Activated T-helper 9 cell treated with anti-CD3 and anti-CD28 coated beads, Interleukin-2, amount 50 U/mL, for 16 hours (primary cell): ENCODE measurements around the gene PAXIP1.

Experiments
- DNase-seq: peaks from one replicate; pipeline ENCODE4 v3.0.0-alpha.2; 2020; ENCODE audit warnings: low read depth

PAXIP1 gene

GRCh38 chr7:154994996-154995395 is 7.9 kb downstream of the PAXIP1 start:
- no peak for DNase-seq

DNA sequence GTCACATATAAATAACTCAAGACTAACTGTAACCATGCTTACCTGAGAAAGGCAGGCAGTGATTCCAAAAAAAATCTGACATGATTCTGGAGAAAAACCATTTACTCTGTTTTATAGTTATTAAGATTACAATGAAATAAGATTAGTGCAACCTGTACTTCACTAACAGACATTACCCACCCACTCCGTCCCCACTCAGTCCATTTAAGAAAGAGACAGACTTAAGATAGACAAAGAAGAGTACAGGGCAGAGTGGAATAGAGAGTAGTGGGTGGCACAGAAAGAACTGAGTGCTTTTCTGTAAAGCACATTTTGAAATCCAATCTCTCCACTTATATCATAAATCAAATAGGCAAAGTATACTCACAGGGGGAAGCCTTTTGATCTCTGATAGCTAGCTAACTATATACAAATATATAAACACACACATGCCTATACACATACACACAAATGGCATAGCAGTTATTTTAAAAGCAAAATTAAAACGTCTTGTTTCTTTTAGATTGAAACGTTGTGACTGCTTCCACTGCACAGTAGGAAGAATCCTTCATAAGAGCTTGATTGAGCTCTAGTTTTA is 11.9 kb downstream of the PAXIP1 start:
- no peak for DNase-seq

DNA sequence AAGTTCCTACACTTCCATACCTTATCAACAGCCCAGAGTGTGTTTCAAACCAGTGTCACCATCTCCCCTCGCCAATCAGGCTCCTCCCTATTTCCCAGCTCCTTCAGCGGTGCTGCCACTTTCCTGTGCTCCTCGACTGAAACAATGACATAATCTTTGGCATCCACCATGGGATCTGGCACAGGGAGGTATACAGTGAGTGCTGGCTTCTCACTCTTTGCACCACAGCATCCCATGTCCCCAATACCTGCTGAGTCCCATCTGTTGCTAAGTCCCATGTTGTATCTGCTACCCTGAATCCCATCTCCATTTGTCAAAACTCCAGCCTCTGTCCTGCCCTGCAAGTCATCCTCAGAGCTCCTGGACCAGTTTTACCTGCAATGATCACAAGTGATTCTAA is 15.4 kb downstream of the PAXIP1 start:
- DNase-seq, result no peak

DNA sequence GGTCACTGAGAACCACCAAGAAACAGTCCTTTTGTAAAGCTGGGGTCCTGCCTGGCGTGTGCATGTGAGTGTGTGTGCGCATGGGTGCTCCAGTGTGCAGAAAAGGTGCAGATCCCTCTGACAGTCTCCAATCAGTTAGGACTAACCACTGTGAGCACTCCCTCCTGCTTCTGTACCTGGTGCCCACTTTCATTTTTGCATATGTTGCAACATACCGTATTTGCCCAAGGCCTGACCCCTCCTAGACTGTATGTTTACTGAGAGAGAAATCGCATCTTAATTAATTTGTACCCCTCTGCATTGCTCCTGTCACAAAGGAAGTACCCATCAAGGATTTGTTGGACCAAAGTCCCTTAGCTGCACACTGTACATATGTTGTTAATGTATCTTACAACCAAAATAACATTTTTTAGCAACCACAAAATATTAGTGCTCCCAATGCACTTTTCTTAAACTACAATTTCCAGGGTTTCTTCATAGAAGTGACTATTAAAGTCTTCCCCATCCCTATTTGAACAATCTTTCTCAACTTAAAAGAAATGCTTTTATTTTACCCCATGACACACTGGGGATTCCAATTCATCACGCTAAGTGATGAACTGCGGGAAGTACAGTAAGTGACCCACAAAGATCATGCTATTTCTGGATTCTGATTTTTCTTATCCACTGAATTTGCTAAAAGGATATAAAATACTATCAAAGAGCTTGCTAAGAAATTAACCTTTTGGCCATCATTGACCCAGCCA is 16.6 kb downstream of the PAXIP1 start:
- DNase-seq, result no peak

- no peak for DNase-seq
These were observed 17.7 kb downstream of the PAXIP1 start for GRCh38 chr7:154985230-154985629.

DNA sequence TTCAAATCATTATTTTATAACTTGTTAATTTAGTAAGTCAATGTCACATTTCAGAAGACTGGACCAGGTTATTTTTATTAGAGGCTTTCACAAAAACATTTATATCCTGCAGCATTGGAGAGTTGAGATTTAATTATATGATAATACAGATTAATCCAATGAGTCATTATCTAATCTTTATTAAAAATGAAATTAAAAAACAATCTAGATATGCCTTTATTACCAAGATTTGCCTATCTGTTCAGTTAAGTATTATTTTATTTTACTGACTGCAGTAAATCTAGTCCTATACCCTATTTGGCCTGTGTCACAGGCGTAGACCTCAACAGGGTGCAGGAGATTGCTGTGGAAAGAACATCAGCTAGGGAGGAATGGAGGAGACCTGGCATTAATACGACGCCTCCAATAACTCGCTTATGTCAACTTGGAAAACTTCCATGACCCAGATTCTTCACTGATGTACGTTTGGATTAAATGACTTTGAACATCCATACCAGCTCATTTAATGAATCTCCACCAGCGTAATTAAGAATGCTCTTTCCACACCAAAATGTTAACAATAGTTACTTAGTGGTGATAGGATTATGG is 18.2 kb downstream of the PAXIP1 start:
- no peak for DNase-seq

DNA sequence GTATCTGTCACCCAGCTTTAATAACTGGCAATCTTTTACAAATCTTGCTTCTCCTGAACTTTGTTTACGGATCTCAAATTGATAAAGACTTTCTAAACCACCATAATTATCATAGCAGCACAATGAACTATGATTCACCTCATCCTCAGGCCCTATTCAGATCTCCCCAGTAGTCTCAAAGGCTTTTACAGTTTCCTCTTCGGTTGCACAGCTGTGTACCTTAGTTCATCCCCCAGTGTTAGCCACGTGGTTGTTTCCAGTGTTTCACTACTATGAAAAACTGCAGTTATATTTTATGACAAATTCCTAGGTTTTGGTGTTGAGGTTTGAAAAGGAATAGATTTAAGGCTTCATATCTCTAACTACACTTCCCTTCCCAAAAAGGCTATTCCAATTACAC is 24.9 kb downstream of the PAXIP1 start:
- no peak for DNase-seq

- DNase-seq, result no peak
These were observed 25.7 kb downstream of the PAXIP1 start for GRCh38 chr7:154977250-154977649.

DNA sequence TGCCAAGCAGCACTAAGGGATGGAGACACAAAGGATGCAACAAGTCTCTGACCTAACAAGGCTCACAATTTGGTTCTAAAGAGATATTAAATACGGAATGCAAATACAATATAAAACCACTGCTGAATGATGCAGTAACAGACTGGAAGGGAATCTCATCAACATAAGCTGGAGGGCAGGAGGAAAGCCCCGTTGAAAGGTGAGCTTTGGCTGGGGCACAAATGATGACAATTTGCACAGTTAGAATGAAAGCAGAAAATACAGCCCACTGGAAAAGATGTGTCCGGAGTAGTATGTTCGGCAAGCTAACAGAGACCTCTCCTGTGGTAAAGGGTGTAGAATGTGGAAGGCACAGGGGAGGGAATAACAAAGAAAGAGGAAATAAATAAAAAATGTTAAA is 26.1 kb downstream of the PAXIP1 start:
- no peak for DNase-seq

GRCh38 chr7:154975984-154976383 is 26.9 kb downstream of the PAXIP1 start:
- DNase-seq, result no peak

DNA sequence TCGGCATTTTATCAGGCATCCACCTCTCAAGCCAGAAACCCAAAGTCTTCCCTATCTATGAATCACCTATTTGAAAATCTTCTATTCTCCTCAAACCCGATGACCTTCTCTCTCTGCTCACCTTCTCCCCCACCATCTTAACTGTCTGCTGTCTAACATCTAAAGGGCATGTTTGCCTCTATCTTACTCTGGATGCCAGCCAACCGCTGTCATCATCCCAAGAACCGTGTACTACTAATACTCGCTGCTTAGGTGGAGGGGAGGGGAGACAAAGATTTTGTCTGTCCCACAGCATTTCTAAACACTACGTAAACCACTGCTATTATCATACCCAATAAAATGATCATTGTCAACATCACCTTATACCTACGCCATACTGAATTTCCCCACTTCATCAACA is 29.5 kb downstream of the PAXIP1 start:
- DNase-seq, result no peak

DNA sequence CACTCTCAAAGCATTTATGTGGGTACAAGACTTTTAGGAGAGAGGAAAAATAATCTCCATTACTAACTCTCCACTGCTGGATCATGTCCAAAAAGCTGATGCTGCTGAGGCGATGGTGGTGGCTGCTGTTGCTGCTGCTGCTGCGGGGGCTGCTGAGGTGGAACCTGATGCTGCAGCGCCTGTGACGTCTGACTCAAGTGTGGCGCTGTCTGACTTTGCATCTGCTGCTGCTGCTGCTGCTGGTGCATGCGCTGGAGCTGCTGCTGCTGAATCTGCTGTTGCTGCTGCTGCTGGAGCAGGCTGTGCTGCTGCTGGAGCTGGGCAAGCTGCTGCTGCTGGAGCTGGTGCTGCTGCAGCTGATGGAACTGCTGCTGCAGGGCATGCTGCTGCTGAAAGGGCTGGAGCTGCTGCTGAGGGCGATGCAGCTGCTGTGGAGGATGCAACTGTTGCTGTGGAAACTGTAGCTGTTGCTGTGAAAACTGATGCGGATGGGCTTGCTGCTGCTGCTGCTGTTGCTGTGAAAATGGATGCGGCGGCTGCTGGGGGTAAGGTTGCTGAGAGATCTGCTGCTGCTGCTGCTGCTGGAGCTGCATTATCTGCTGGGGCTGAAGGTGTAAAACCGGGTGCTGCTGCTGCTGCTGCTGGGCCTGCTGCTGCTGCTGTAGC is 34.5 kb downstream of the PAXIP1 start:
- no peak for DNase-seq

- no peak for DNase-seq
These were observed 35.4 kb downstream of the PAXIP1 start for GRCh38 chr7:154967401-154967955.

DNA sequence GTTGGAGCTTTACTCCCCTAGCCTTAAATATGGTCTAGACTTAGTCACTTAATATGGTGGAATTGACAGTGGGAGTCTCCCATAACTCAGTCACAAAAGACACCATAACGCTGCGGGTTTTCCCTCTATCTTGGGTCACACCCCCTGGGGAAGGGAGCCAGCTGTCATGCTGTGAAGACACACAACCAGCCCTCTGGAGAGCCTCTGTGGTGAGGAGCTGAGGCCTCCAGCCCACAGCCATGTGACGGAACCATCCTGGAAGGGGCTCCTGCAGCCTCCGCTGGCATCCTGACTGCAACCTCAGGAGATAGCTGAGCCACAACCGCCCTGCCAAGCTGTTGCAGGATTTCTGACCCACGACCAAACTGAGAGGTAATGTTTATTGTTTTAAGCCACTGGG is 37.9 kb downstream of the PAXIP1 start:
- DNase-seq, result no peak

DNA sequence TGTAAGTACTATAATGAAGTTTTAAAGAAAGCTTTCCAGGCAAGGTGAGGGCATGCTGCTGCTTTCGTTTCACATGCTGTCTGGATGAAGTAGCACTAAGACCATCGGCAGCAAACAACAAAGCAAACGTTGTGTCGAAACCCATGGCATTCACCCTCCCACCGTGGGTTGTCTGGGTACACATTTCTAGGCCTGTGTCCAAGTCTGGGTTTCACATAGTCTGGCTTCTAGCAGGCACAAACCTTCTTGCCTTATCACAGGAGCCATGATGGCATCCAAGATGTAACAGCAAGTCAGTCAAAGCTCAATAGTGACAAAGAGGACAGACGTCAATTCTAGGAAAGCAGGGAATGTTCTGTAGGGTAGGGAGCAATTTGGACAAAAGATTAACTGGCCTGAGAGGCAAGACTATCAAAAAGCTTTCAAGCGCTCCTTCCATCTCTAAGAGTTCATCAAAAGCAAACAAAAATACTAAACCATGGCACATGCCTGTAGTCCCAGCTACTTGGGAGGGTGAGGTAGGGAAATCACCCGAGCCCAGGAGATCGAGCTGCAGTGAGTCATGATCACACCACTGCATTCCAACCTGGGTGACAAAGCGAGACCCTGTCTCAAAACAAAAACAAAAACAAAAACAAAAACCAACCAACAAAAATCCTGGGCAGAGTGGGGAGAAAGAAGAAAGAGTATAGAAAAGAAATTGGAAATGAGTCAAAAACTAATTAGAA is 42.7 kb downstream of the PAXIP1 start:
- no peak for DNase-seq

GRCh38 chr7:154956427-154956826 is 46.5 kb downstream of the PAXIP1 start:
- DNase-seq, result no peak

- DNase-seq, result peak; percentile 55
These were observed 49.8 kb downstream of the PAXIP1 start for GRCh38 chr7:154953006-154953684.

DNA sequence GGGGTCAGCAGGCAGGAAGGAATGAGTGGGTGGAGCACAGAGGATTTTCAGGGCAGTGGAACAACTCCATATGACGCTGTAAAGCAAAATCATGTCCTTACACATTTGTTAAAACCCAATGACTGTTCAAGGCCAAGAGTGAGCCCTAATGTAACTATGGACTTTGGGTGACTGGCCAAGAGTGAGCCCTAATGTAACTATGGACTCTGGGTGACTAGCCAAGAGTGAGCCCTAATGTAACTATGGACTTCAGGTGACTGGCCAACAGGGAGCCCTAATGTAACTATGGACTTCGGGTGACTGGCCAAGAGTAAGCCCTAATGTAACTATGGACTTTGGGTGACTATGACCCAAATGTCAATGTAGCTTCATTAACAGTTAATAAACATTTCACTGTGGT is 52.0 kb downstream of the PAXIP1 start:
- no peak for DNase-seq

DNA sequence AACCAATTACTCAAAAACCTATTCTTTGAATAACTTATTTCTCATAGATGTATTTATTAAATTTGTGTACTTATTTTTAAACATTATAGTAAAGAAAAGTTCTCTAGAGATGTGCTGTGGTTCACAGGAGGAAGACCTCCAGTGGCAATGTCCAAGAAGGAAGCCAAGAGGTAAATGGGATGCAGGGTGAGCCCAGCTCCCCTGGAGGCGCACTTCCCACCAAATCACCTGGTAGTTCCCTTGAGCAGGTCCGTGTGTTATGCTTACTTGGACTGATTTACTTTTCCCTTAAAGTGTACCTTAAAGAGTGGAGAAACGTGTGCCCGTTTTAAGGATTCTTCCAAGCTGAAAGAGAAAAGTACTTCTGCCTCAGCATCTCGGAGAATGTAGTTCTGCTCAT is 55.3 kb downstream of the PAXIP1 start:
- no peak for DNase-seq

- no peak for DNase-seq
These were observed 56.8 kb downstream of the PAXIP1 start for GRCh38 chr7:154946166-154946565.

DNA sequence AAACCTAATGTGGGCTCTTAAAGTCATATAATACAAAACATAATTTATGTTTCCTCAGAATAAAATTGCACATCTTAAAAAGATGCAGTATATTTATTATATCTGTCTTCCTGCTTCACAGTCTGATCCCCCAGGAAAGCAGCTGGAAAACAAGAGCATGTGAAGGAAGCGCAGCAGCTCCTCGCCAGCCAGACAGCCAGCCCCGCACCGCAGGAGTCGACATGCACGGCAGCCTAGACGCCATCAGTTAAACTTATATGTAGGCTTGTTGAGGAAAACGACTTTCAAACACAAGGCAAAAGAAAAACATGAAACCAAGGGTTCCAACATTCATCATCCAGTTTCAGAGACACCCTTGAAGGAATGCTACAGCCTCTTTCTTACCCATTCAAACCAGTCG is 59.0 kb downstream of the PAXIP1 start:
- DNase-seq, result no peak

DNA sequence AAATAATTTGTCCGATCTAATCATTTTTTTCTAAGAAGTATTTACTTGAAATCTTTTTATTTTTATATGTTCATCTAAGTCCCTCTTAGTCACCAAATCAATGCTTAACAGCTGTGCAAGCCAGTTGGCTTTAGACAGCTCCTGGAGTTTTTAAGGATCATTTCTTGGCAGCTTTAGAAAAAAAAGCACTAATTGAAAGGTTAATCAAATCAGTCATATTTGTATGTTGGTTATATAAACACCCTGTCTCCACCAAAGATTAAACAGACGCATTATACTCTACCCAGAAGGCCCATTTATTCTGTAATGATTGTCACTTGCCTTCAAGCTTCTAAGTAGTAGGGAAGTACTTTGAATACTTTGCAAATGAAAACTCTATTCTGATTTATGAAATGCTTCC is 60.2 kb downstream of the PAXIP1 start:
- DNase-seq, result no peak
